Measurements from ENCODE around the gene HDAC5.

DNA sequence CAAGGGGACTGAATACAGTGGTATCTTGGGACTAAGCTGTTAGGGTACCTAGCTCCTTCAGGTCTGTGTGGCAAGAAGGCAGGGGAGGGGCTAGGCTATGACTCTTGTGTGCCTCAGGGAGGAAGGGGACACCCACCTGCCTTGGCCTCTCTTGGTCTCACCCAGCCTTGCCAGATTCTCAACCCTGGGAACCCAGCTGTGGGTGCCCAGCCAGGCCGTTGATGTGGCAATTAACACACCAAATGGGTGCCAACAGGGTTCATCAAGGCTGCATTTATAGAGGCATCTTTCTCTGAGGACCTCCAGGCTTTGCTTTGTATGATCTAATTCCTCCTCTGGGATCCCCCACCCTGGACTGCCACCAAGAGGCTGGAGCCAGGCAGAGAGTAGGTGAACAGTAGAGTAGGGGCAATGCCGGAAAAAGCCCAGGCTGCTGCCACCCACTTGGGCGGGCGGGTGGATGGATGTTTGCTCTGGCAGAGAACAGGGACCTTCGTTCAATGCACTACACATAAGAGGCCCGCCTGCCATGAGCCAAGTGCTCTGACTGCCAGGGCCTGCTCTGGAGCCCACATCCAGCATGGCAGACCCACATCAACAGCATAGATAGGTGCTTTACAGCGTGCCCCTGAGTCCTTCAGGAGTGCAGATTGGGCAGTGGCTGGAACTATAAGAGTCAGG is 43.9 kb upstream of the HDAC5 start:
- TF ChIP-seq ELF1 (IDR thresholded peaks at IDR 0.05) (no peak), GABPA (IDR thresholded peaks at IDR 0.05; ENCODE audit: low read depth) (no peak), POLR2AphosphoS5 (IDR thresholded peaks at IDR 0.05; ENCODE audit: low read depth, low read length) (no peak), FOSL2 (IDR thresholded peaks at IDR 0.05; ENCODE audit: borderline replicate concordance, low read depth) (no peak), RFX5 (IDR thresholded peaks at IDR 0.05; ENCODE audit: low read length) (no peak)
- TF ChIP-seq, protein P1, sequence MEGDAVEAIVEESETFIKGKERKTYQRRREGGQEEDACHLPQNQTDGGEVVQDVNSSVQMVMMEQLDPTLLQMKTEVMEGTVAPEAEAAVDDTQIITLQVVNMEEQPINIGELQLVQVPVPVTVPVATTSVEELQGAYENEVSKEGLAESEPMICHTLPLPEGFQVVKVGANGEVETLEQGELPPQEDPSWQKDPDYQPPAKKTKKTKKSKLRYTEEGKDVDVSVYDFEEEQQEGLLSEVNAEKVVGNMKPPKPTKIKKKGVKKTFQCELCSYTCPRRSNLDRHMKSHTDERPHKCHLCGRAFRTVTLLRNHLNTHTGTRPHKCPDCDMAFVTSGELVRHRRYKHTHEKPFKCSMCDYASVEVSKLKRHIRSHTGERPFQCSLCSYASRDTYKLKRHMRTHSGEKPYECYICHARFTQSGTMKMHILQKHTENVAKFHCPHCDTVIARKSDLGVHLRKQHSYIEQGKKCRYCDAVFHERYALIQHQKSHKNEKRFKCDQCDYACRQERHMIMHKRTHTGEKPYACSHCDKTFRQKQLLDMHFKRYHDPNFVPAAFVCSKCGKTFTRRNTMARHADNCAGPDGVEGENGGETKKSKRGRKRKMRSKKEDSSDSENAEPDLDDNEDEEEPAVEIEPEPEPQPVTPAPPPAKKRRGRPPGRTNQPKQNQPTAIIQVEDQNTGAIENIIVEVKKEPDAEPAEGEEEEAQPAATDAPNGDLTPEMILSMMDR (IDR thresholded peaks at IDR 0.05) = no peak
- TF ChIP-seq, protein P2, sequence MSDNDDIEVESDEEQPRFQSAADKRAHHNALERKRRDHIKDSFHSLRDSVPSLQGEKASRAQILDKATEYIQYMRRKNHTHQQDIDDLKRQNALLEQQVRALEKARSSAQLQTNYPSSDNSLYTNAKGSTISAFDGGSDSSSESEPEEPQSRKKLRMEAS (IDR thresholded peaks at IDR 0.05; ENCODE audit: low read depth) = no peak
